GM19324 (cell line): ENCODE data around the gene CD300LF.

Source experiments
- ATAC-seq: cut with Tn5 transposase; IDR thresholded peaks from one replicate; pipeline ENCODE4 v1.9.1; 2021; ENCODE audit warnings: mild to moderate bottlenecking, moderate library complexity; ENCODE audit not compliant: unreplicated experiment, low FRiP score

CD300LF gene

GRCh38 chr17:74712756-74713155 lies at the start of gene CD300LF:
Gene CD300LF (minus strand): TSS chr17:74712923. CDS start chr17:74712866, 57 bp downstream.
- no peak for ATAC-seq

DNA sequence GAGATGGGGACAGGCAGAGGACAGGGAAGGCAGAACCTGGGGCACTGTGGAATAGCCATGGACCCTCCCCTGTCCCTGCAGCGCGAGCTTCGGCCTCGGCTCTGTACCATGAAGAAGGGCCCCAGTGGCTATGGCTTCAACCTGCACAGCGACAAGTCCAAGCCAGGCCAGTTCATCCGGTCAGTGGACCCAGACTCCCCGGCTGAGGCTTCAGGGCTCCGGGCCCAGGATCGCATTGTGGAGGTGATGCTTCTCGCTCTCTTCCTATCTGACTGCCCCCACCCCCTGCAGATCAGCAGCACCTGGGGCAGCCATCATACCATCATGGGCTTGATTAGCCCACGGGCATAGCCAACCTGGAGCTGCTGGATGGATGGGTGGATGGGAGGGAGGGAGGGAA lies 49.2 kb upstream of the CD300LF start:
- no peak for ATAC-seq

DNA sequence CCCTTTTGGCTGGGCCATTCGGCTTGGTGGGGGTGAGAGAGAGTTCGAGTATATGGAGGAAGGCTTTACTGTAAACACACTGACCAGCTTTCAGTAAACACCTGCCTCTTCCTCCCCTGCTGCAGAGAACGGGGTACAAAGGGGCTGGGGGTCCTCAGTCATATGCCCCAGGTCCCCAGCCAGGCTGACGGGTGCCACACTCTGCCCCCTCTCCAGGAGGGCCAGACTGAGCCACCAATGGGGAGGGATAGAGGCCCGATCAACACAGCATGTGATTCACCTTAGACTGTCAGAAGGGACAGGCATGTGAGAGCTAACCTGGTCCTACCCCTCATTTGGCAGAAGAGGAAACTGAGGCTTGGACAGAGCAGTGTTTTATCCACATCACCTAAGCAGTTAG lies 48.7 kb upstream of the CD300LF start:
- no peak for ATAC-seq

GRCh38 chr17:74760404-74761105 lies 47.8 kb upstream of the CD300LF start:
- ATAC-seq: no peak

DNA sequence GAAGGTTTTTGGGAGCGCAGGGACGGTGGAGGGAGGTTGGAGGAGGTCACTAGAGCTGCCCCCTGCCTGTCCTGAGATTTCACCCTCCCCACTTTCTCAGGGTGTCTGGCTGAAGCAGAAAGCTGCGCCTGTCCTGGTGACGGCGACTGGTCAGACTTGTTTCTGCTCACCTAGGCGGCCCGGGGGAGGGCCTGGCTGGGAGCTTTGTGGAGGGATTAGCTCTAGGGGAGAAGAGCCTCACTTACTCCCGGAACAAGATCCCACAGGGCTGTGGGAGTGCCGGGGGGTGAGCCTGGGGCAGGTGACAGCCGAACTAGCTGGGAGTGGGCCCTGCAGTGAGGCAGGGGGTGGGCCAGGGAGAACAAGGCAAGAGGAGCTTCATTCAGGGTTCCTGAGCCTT lies 47.2 kb upstream of the CD300LF start:
- no peak for ATAC-seq

DNA sequence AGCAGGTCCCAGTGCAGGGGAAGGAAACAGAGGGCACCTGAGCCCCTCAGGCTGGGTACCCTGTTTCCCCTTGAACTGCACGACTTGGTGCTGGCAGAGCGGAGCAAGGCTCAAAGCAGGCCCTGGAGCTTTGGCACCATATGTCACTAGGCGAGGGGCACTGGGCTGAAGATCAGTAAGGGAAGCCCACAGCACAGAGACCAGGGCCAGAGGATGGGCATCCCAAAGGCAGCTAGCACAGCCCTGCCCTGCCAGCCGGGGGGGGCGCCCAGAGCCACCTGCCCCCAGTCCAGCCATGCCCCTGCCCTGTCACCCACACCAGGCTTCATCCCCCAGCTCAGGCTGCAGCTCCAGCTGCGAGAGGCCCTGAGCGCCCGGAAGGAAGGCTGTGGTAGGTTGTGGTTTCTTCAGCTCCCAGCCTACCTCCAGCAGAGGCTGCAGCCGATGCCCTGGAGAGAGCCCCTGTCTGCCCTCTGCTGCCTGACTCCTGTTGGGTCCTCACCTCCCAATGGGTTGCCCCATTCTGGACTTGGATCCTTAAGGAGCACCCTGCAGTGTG lies 46.6 kb upstream of the CD300LF start:
- ATAC-seq: no peak

GRCh38 chr17:74758848-74759168 lies 46.1 kb upstream of the CD300LF start:
- ATAC-seq: no peak

- ATAC-seq: no peak
Observed at GRCh38 chr17:74757931-74758847, 45.5 kb upstream of the CD300LF start.

DNA sequence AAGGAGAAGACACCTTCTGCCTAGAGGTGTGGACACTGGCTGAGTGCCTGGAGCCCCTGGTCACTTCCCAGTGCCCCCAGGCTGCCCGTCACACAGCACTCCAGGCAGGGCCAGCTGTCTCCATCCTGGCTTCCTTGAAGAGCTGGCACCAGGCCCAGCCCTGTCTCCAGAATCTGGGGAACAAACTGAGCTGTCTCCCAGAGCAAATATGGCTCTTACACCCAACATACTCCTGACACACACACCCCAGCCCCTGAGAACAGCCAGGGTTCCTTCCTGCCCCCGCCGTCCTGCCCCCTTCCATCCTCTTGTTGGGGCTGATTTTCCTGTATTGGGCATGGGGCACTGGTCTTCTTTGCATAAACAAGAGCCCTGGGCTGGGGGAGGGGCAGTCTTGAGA lies 44.8 kb upstream of the CD300LF start:
- ATAC-seq: no peak

DNA sequence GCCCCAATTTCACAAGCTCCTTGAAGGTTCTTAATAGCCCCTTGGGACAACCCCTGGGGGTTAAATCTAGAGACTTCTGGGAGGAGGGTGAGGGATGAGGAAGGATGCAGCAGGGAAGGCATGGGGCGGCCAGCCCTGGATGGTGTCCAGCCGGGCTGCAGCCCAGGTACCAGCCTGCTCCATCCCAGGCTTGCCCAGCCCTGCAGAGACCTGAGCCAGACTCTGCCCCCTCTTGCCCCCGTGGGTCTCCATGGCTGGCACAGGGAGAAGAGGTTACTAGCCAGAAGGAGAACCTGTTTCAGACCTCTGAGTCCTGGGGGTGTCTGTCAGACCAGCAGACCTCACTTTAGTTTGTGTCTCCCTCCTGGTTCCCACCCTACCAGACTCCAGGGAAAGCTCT lies 44.2 kb upstream of the CD300LF start:
- ATAC-seq: no peak

DNA sequence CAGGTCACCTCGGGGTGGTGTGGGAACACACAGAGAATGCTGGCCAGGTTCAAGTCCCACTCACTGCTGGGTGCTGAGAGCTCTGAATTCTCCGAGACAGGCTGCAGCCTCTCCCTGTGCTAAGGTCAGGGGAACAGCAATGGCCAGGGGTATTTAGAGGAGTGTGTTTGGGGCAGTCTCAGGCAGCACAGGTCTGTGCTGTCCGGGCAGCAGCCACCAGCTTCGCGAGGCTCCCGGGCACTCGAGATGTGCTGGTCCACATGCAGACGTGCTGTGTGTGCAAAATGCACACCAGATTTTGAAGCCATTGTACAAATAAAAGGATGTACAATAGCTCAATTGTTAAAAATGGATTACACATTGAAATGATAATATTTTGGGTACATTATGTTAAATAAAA lies 42.8 kb upstream of the CD300LF start:
- ATAC-seq: no peak

GRCh38 chr17:74754832-74755231 lies 42.1 kb upstream of the CD300LF start:
- no peak for ATAC-seq

GRCh38 chr17:74752822-74753401 lies 40.2 kb upstream of the CD300LF start:
- no peak for ATAC-seq

DNA sequence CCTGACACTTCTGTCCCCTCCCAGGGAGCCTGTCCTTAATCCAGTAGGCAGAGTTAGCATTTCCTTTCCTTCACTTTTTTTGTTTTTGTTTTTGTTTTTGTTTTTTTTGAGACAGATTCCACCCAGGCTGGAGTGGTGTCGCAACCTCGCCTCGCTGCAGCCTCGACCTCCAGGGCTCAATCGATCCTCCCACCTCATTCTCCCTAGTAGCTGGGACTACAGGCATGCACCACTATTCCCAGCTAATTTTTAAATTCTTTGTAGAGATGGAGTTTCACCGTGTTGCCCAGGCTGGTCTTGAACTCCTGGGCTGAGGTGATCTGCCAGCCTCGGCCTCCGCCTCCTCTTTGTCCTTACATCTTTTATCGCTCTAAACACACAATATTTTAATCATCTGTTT lies 39.7 kb upstream of the CD300LF start:
- no peak for ATAC-seq

- ATAC-seq: no peak
Observed at GRCh38 chr17:74750327-74751069, 37.8 kb upstream of the CD300LF start.

DNA sequence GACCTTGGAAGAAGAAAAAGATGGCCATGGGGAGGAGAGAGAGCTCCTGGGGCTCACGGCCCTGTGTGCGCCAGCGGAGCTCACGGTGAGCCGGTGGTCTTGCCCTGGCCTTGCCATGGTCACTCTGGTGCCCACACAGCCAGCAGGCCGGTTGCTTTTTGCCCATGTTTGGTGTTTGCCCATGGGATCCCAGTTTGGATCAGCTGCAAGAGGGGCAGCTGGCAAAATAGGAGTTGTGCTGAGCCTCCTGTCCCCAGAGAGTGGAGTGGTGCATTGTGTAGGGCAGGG lies 37.3 kb upstream of the CD300LF start:
- ATAC-seq: no peak

DNA sequence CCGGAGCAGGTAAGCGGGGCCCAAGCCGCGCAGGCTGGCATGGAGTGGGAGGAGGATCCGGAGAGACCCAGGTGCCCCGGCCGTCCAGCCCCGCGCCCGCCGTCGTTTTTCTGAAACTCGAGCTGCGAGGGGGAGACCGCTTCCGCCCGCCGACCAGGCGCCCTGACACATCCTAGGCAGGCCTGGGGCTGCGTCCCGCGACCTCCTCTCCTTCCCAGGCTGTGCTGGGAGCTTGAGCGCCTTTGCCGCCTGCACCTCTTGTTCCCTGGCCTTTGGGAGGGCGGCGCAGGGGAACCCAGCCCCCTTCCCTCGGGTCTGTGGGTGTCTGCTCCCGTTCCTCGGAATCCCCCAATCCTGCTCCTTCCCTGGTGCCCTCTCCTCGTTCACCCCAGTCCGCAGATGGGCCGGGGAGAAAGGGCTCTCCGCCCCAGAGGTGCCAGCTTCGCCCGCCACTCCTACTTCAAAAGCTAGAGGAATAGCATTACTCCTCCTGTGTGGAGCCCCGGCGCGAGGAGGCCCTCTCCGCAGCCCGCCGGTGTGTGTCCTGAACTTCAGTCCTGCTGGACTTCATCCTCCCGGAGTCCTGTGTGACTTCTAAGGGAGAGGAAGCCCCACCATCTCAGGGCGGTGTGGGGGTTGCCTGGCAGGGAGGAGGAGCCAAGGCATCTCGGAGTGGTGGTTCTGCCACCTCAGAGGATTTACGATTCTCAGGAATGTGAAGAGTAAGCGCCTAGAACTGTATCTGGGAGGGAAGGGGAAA lies 36.7 kb upstream of the CD300LF start:
- ATAC-seq: peak; percentile 5

- ATAC-seq: peak; percentile 24
Observed at GRCh38 chr17:74748529-74749278, 36.0 kb upstream of the CD300LF start, which contains the start of gene NHERF1. Gene NHERF1 (plus strand): TSS chr17:74748628. CDS start chr17:74748847, 219 bp downstream.

DNA sequence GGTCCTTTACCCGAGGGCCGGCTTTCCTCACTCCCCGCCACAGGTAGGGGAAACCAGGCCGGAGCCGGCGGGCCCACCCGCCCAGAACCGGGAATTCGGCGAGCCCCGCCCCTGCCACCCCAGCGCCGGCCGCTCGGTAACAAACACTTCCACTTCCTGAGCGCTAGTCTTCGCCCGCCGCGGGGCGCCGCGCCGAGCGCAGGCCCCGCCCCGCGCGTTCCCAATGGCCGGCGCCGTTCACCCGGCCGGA lies 35.5 kb upstream of the CD300LF start:
- ATAC-seq: peak; percentile 89

GRCh38 chr17:74746922-74747321 lies 34.2 kb upstream of the CD300LF start:
- ATAC-seq: no peak
